GM12878 (cell line): ENCODE measurements around the gene CAMTA1. TPM values are rescaled to one million over a fixed set of nuclear protein-coding genes. Genes with fewer than 3 reads are reported as not detected.

Experiments
- ATAC-seq: fragments of 200-7000 bp; cut with Tn5 transposase; 3 replicates; pipeline ENCODE4 v1.9.1; 2020; ENCODE audit warnings: mild to moderate bottlenecking, moderate library complexity
- BruUV-seq: library from RNA; stranded (reverse); fragments of 400-500 nt; replicated peaks from 2 replicates; lab custom pipeline; 2021; lab: Mats Ljungman, UMichigan
- CTCF ChIA-PET: fragments of 300-600 bp; sonication (Branson Sonifier 250); formaldehyde crosslinking; extraction: SDS; loops from one replicate; lab custom pipeline; 2021; ENCODE audit warnings: inconsistent platforms; lab: Yijun Ruan, JAX
- POLR2A ChIA-PET: fragments of 350-600 bp; formaldehyde crosslinking; extraction: SDS; loops from one replicate; lab custom pipeline; 2021; ENCODE audit warnings: inconsistent platforms; lab: Charles Lee
- RAD21 ChIA-PET: fragments of 300-600 bp; sonication (Branson Sonifier 250); formaldehyde crosslinking; loops from one replicate; lab custom pipeline; 2023; ENCODE audit warnings: antibody characterized with exemption; ENCODE audit not compliant: unreplicated experiment; lab: Charles Lee
- SMC1A ChIA-PET: fragments of 300-600 bp; sonication (Branson Sonifier 250); formaldehyde crosslinking; loops from one replicate; lab custom pipeline; 2023; ENCODE audit not compliant: unreplicated experiment, uncharacterized antibody; lab: Charles Lee
- DNase-seq: peaks from one replicate; pipeline ENCODE4 v3.0.0-alpha.2; 2011; ENCODE audit warnings: low read depth, low spot score
- FAIRE-seq: peaks from 3 replicates; lab custom pipeline; 2011; peaks lifted over from hg19 to GRCh38; lab: Jason Lieb, UNC
- H2AFZ ChIP-seq: 2 replicates; pipeline ENCODE4 v1.6.0; 2011; ENCODE audit warnings: low read depth, low read length, control low read depth; ENCODE audit not compliant: control insufficient read depth
- H3K27ac ChIP-seq: 2 replicates; pipeline ENCODE4 v1.5.1; 2011; ENCODE audit warnings: control low read depth; ENCODE audit not compliant: control insufficient read depth, insufficient read depth
- H3K27me3 ChIP-seq, 2 experiments: replicated peaks in 1 of 2; 2 replicates each; pipeline versions ENCODE4 v1.6.0 to v1.6.1; 2011; ENCODE audit warnings: low read length in 1 of 2; ENCODE audit not compliant: control insufficient read depth in 2 of 2, insufficient read depth in 2 of 2
- H3K36me3 ChIP-seq, 2 experiments: 2 replicates each; pipeline ENCODE4 v1.5.1; 2011; ENCODE audit warnings: low read length in 1 of 2; ENCODE audit not compliant: control insufficient read depth in 2 of 2, insufficient read depth in 2 of 2
- H3K4me1 ChIP-seq: 2 replicates; pipeline ENCODE4 v1.6.1; 2011; ENCODE audit warnings: mild to moderate bottlenecking, low read length, moderate library complexity, mixed read lengths; ENCODE audit not compliant: control insufficient read depth, insufficient read depth
- H3K4me2 ChIP-seq: 2 replicates; pipeline ENCODE4 v1.6.0; 2011; ENCODE audit warnings: control low read depth; ENCODE audit not compliant: control insufficient read depth, insufficient read depth
- H3K4me3 ChIP-seq: fragments of 200-600 bp; sonication (generic); 2 replicates; pipeline ENCODE4 v1.5.1; 2016
- H3K79me2 ChIP-seq: 2 replicates; pipeline ENCODE4 v1.6.0; 2011; ENCODE audit warnings: low read length; ENCODE audit not compliant: control insufficient read depth, insufficient read depth
- H3K9ac ChIP-seq: 2 replicates; pipeline ENCODE4 v1.8.0; 2011; ENCODE audit warnings: low read length, control low read depth, mixed read lengths; ENCODE audit not compliant: control insufficient read depth, insufficient read depth
- H3K9me3 ChIP-seq: replicated peaks from 3 replicates; pipeline ENCODE4 v1.5.1; 2011; ENCODE audit warnings: mild to moderate bottlenecking, low read length; ENCODE audit not compliant: control insufficient read depth, insufficient read depth
- H4K20me1 ChIP-seq: 2 replicates; pipeline ENCODE4 v1.6.0; 2011; ENCODE audit not compliant: control insufficient read depth, insufficient read depth
- ESRRA ChIP-seq: IDR thresholded peaks from 2 replicates; pipeline ENCODE4 v1.6.1; 2012; ENCODE audit warnings: mild to moderate bottlenecking, low read length, improper control_type of control experiment
- GABPA ChIP-seq: IDR thresholded peaks from 2 replicates; pipeline ENCODE4 v1.6.1; 2014; ENCODE audit warnings: antibody characterized with exemption, low read depth, mild to moderate bottlenecking, inconsistent platforms
- IRF4 ChIP-seq: IDR thresholded peaks from 2 replicates; pipeline ENCODE4 v1.6.1; 2011; ENCODE audit warnings: low read depth, low read length
- MYC ChIP-seq: IDR thresholded peaks from 2 replicates; pipeline ENCODE4 v1.6.1; 2011; ENCODE audit warnings: mild to moderate bottlenecking, low read length, moderate library complexity, inconsistent platforms; ENCODE audit not compliant: insufficient read depth, insufficient replicate concordance, insufficient read length, severe bottlenecking
- PAX5 ChIP-seq: IDR thresholded peaks from 2 replicates; pipeline ENCODE4 v1.6.1; 2011; ENCODE audit warnings: low read depth, low read length, borderline replicate concordance
- RAD51 ChIP-seq: fragments of 450-650 bp; IDR thresholded peaks from 2 replicates; pipeline ENCODE4 v1.6.1; 2016; ENCODE audit warnings: moderate library complexity, mild to moderate bottlenecking, inconsistent platforms
- RBBP5 ChIP-seq: fragments of 200-600 bp; sonication (generic); conservative IDR thresholded peaks from 2 replicates; pipeline ENCODE4 v1.6.1; 2016
- RELA ChIP-seq: fragments of 450-650 bp; IDR thresholded peaks from 2 replicates; pipeline ENCODE4 v1.8.0; 2014; ENCODE audit warnings: borderline replicate concordance; ENCODE audit not compliant: partially characterized antibody
- STAT1 ChIP-seq: fragments of 450-650 bp; conservative IDR thresholded peaks from 2 replicates; pipeline ENCODE4 v1.6.1; 2014; ENCODE audit warnings: antibody characterized with exemption, mild to moderate bottlenecking
- TCF12 ChIP-seq: IDR thresholded peaks from 2 replicates; pipeline ENCODE4 v1.6.1; 2011; ENCODE audit warnings: low read depth, mild to moderate bottlenecking, low read length
- TCF3 ChIP-seq: IDR thresholded peaks from 2 replicates; pipeline ENCODE4 v1.6.1; 2012; ENCODE audit warnings: low read depth, mild to moderate bottlenecking, low read length, borderline replicate concordance; ENCODE audit not compliant: insufficient read depth
- ZBED1 ChIP-seq: IDR thresholded peaks from 2 replicates; pipeline ENCODE4 v1.6.1; 2016; ENCODE audit warnings: borderline replicate concordance
- ZSCAN29 ChIP-seq: fragments of 450-650 bp; IDR thresholded peaks from 2 replicates; pipeline ENCODE4 v1.6.1; 2017; ENCODE audit warnings: mild to moderate bottlenecking, moderate library complexity
- WGBS: methylation state at CpG from one replicate; pipeline ENCODE4 v1.1.6; 2016; ENCODE audit warnings: low lambda C conversion rate; ENCODE audit not compliant: insufficient replicate concordance, insufficient coverage; ENCODE audit errors: missing lambda C conversion rate; 5-methylcytosine and 5-hydroxymethylcytosine counted together
- in situ Hi-C: fragments of 300-500 bp; cut with MboI; formaldehyde crosslinking; loops from 9 replicates; pipeline ENCODE4 v1.14.3; 2018; ENCODE audit warnings: mixed read lengths
- intact Hi-C: fragments of 100-400 bp; cut with micrococcal nuclease; formaldehyde crosslinking; loops from one replicate; pipeline ENCODE4 v1.14.2; 2022; ENCODE audit not compliant: unreplicated experiment
- polyA plus RNA-seq, 11 experiments: library from polyadenylated mRNA; depleted of rRNA in 4 of 11; unstranded in 6 of 11; stranded (reverse) in 5 of 11; fragments of >200 nt; fragmentation: Nextera tagmentation in 4 of 11; fragmentation: Illumina TruSeq in 1 of 11; extraction: Ambion mirVana in 4 of 11; extraction: Trizol in 1 of 11; gene quantifications; 1 replicate in 1 of 11; 2 replicates in 10 of 11; pipeline versions ENCODE4 v1.2.1 to v1.2.3, GENCODE V29; 2011 to 2016; ENCODE audit warnings: inconsistent platforms in 2 of 11, missing spikeins in 2 of 11, low read depth in 1 of 11
- total RNA-seq, 4 experiments: library from RNA; depleted of rRNA in 3 of 4; stranded (reverse); fragments of >200 nt in 3 of 4; fragmentation: Illumina TruSeq in 1 of 4; extraction: Trizol in 1 of 4; gene quantifications; 2 replicates each; pipeline versions ENCODE4 v1.2.1 to v1.2.3, GENCODE V29; 2013 to 2021
- TF ChIP-seq, protein P1 (sequence below): IDR thresholded peaks from 2 replicates; pipeline ENCODE4 v1.6.1; 2012; ENCODE audit warnings: low read depth, low read length, improper control_type of control experiment
- TF ChIP-seq, protein P2 (sequence below): fragments of 150-350 bp; IDR thresholded peaks from 2 replicates; pipeline ENCODE4 v1.6.1; 2014; ENCODE audit warnings: mild to moderate bottlenecking, low read depth, low read length
- TF ChIP-seq, protein P3 (sequence below): fragments of 450-650 bp; IDR thresholded peaks from 2 replicates; pipeline ENCODE4 v1.6.1; 2017; ENCODE audit warnings: antibody characterized with exemption, mild to moderate bottlenecking, moderate library complexity

Gene CAMTA1
- total and polyA plus RNA-seq, 10 of the 15 experiments (the other 5 are each of a cell fraction or from before 2014, with no cell fraction given): 37.7 to 148 (median 76.4) TPM

DNA sequence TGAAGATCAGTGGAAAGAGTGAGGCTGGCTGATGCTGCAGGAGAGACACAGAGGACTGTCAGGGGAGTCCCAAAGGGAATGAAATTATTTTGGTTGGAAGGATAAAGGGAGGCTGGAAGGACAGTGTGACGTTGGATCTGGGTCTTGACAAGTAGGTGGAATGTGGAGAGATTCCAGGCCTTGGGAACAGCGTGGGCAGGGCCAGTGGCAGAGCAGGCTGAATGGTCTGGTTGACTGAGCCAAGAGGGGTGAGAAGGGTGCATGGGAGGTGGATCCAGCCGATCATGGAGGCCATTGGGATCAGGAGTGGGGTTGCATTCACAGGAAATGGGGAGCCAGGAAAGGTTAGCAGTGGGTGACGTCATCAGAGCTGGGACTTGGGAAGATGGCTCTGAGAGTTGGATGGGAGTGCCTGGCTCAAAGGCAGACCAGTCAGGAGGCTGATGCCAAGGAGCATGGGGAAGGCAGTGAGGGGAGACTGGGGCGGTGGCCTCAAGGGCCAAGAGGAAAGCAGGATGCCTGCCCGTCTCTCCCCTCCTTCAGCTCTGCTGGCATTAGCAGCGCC, 839.6 kb downstream of the CAMTA1 start:
- no peak for FAIRE-seq

More for the DNA sequence above, 839.6 kb downstream of the CAMTA1 start:
- POLR2A ChIA-PET: no interaction called here
- no TSS peak for BruUV-seq
- peaks cover 8% of the 10 kb centered on the region in 2 experiments for H3K27me3 ChIP-seq
- SMC1A ChIA-PET: no interaction called here
- H4K20me1 ChIP-seq: no peaks in the 10 kb centered on the region
- WGBS: 24% methylated on average over 7 of the region's 7 CpGs
- no peaks in the 10 kb centered on the region for H3K79me2 ChIP-seq
- in situ Hi-C loops: no loop called here
- no peaks in the 10 kb centered on the region for H3K4me1 ChIP-seq
- CTCF ChIA-PET: no interaction called here
- TF ChIP-seq, protein P1, sequence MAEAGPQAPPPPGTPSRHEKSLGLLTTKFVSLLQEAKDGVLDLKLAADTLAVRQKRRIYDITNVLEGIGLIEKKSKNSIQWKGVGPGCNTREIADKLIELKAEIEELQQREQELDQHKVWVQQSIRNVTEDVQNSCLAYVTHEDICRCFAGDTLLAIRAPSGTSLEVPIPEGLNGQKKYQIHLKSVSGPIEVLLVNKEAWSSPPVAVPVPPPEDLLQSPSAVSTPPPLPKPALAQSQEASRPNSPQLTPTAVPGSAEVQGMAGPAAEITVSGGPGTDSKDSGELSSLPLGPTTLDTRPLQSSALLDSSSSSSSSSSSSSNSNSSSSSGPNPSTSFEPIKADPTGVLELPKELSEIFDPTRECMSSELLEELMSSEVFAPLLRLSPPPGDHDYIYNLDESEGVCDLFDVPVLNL: no peak
- no peak for TF ChIP-seq ZSCAN29
- TF ChIP-seq TCF3: no peak
- no peak for TF ChIP-seq RELA
- TF ChIP-seq, protein P2, sequence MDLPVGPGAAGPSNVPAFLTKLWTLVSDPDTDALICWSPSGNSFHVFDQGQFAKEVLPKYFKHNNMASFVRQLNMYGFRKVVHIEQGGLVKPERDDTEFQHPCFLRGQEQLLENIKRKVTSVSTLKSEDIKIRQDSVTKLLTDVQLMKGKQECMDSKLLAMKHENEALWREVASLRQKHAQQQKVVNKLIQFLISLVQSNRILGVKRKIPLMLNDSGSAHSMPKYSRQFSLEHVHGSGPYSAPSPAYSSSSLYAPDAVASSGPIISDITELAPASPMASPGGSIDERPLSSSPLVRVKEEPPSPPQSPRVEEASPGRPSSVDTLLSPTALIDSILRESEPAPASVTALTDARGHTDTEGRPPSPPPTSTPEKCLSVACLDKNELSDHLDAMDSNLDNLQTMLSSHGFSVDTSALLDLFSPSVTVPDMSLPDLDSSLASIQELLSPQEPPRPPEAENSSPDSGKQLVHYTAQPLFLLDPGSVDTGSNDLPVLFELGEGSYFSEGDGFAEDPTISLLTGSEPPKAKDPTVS: no peak
- no peak for TF ChIP-seq STAT1
- TF ChIP-seq RAD51: no peak
- TF ChIP-seq MYC: no peak
- TF ChIP-seq RBBP5: no peak
- no peak for TF ChIP-seq ESRRA
- no peak for TF ChIP-seq PAX5
- TF ChIP-seq, protein P3, sequence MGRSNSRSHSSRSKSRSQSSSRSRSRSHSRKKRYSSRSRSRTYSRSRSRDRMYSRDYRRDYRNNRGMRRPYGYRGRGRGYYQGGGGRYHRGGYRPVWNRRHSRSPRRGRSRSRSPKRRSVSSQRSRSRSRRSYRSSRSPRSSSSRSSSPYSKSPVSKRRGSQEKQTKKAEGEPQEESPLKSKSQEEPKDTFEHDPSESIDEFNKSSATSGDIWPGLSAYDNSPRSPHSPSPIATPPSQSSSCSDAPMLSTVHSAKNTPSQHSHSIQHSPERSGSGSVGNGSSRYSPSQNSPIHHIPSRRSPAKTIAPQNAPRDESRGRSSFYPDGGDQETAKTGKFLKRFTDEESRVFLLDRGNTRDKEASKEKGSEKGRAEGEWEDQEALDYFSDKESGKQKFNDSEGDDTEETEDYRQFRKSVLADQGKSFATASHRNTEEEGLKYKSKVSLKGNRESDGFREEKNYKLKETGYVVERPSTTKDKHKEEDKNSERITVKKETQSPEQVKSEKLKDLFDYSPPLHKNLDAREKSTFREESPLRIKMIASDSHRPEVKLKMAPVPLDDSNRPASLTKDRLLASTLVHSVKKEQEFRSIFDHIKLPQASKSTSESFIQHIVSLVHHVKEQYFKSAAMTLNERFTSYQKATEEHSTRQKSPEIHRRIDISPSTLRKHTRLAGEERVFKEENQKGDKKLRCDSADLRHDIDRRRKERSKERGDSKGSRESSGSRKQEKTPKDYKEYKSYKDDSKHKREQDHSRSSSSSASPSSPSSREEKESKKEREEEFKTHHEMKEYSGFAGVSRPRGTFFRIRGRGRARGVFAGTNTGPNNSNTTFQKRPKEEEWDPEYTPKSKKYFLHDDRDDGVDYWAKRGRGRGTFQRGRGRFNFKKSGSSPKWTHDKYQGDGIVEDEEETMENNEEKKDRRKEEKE: no peak
- no peak for TF ChIP-seq ZBED1
- no peak for TF ChIP-seq GABPA
- TF ChIP-seq IRF4: no peak
- no peak for TF ChIP-seq TCF12
- no peaks in the 10 kb centered on the region for H3K36me3 ChIP-seq
- RAD21 ChIA-PET: no interaction called here
- intact Hi-C loops: no loop called here
- H2AFZ ChIP-seq: no peak overlapping the region
- DNase-seq (no peak), ATAC-seq (no peak)
- no peak overlapping the region for H3K4me2 ChIP-seq
- H3K27ac ChIP-seq: no peak overlapping the region
- no peaks in the 10 kb centered on the region for H3K9me3 ChIP-seq
- no peak overlapping the region for H3K4me3 ChIP-seq
- H3K9ac ChIP-seq: no peak overlapping the region
